GM12801 (cell line): ENCODE results near the gene PDCD4.

ENCODE experiments used
- TF ChIP-seq, protein P1 (sequence below): IDR thresholded peaks from one replicate; pipeline ENCODE4 v1.5.1; 2011; ENCODE audit warnings: control low read depth; ENCODE audit not compliant: insufficient read length; ENCODE audit errors: extremely low read depth

The PDCD4 gene

DNA sequence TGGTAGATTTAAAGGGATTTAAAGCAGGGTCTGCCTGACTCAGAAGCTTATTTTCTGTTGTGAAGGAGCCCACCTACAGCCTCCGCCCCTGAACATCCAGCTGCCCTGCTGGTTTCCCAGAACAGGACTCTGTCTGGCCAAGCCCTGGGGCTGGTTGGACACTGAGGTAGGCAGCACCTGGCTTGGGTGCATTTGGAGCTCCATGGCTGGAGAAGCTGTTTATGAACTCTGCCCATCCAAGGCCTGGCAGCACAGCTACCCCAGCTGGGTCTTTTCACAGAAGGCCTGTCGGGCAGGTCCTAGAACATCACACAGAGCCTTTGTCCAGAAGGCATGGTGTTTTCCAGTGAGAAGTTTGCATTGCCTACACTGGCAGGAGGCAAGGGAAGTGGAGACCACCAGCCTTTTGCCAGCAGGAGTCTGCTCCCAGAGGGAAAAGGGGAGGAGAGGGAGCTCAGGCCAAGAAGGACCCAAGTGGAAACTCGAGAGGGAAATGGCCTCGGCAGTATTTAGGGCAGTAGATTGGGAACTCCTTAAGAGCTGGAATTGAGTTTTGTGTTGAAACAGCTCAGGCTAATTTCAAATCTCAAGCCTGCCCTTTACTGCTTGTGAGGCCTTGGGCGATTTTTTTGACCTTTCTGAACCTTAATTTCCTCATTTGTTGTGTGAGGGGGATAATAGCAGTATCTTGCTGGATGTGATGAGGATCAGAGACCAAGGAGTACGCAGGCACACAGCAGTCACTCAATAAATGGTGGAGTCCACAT is 12.3 kb upstream of the PDCD4 start:
- TF ChIP-seq, protein P1, sequence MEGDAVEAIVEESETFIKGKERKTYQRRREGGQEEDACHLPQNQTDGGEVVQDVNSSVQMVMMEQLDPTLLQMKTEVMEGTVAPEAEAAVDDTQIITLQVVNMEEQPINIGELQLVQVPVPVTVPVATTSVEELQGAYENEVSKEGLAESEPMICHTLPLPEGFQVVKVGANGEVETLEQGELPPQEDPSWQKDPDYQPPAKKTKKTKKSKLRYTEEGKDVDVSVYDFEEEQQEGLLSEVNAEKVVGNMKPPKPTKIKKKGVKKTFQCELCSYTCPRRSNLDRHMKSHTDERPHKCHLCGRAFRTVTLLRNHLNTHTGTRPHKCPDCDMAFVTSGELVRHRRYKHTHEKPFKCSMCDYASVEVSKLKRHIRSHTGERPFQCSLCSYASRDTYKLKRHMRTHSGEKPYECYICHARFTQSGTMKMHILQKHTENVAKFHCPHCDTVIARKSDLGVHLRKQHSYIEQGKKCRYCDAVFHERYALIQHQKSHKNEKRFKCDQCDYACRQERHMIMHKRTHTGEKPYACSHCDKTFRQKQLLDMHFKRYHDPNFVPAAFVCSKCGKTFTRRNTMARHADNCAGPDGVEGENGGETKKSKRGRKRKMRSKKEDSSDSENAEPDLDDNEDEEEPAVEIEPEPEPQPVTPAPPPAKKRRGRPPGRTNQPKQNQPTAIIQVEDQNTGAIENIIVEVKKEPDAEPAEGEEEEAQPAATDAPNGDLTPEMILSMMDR = no peak

DNA sequence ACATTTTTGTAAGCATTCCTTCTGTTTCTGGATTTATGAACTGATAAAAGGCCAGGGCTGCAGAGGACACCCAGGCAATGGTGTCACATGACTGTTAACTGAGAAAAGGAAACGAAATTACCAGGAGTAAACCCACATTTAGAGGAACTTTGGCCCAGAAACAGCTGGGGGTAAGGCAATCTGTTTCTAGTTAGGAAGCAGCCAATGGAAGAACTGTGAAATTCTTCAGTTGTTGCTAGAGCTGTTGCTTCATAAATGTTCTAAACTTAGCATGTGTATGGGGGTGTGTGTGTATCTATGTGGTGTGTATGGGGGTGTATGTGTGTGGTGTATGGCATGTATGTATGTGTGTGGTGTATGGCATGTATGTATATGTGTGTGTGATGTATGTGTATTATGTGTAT is 11.8 kb upstream of the PDCD4 start:
- TF ChIP-seq, protein P1 = no peak

DNA sequence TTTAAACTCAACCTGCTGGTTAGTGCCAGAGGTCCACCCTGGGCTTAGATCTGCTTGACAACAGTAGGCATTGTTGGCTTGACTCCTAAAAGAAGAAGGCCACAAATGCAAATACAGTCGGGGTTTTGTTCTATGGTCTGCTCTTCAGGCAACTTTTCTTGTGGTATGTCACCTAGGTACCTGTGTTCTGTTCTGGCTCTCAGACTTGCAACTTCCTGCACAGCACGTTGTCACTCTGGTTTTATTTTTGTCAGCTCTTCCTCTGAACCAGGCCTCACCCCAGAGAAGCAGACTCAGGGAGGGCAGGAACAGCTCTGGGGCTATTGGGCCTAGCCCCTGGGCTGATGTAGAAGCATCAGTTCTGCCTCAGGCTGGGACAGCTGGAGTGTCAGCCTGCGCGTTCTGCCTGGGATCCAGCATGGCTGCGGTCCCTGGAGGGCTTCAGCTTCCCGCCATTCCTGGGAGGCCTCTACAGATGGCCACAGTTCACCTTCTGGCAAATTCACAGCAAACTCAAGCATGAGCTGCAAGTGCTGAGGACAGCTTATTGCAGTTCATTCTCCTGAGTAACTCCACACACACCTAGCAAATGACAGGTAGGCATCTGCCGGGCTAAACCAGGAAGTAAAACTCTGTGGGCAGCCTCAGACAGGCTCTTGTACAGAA is 11.0 kb upstream of the PDCD4 start:
- TF ChIP-seq, protein P1 = no peak

DNA sequence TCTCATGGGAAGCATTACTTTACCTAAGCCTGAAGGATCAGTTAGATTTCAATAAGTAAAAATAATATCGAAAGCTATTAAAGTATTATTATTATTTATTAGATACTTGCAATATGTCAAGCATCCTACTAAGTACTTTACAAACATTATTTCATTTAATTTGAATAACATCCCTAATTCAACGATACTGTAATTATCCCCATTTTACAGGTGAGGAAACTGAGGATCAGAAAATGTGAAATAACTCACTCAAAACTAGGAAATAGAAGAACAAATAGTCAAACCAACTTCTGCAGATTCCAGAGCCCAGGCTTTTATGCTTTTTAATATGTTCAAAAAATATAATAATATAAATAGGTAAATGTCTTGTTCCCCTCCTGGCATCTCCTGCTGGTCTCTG is 10.3 kb upstream of the PDCD4 start:
- TF ChIP-seq, protein P1 = no peak

DNA sequence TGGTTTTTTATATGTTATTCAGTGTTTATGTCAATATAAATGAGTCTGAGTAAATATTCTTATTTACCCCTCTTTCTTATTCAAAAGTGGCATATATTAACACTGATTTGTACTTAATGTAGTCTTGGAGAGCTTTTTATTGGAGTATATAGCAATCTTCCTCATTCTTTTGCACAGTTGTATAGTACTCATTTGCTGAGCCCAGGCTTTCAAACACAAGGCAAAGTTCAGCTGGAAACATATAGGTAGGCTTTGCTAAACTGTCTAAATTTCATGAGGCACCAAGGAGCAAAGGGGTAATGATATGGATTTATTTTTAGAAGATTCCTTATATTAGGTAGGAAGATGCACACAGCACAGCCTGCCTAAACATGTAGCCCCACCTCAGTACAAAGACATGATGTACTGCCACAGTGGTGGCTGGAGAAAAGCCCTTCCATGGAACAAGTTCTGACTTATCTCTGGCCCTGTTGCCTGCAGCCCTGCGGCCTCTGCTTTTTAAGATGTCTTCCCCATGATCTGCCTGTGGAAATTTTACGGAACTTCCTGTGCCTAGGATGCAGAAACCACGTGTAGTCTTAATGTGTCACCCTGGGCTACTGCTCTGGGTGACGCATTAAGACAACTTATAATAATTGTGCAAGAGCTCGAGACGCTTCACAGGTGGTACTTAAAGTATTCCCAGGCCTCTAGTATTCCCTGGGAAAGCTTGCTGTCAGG is 9.6 kb upstream of the PDCD4 start:
- TF ChIP-seq, protein P1 = no peak

DNA sequence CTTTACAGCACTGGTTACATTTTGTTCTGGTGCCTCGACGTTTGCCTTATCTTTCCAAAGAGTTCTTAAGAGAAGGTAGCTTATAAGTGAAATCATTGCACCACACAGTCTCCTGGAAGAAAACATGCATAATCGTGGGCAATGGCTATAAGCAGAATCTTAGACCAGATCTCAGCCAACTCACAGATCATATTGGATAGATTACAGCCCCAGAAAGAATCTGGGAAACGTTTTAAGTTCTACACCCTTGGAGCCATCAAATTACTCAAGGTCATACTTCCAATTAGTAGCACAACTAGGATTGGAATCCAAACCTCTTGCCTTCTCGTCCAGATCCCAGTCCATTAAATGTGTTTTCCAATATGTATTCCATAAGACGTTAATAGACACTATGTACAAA is 8.8 kb upstream of the PDCD4 start:
- TF ChIP-seq, protein P1 = no peak

DNA sequence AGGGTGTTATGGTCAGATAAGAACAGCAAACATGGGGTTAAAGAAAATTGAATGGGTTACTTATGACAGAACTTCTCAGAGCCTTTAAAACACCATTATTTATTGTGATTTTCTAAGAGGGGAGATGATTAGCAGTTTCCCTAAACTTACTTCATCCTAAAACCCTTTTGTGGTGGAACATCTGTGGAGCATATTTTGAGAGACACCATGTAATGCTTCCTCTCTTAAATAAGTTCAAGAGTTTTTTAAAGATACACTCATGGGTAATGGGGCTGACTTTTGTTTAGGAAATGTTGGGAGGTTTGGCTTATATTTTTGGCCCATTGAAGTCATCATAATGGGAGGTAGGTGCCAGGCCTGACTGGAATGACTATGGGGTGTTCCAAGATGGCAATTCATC is 8.4 kb upstream of the PDCD4 start:
- TF ChIP-seq, protein P1 = no peak
